ENCODE measurements around the gene PXDN. TPM values are rescaled to one million over a fixed set of nuclear protein-coding genes. Genes with fewer than 3 reads are reported as not detected.
"Not testable (repeated sequence)": the region's sequence is repeated elsewhere in the genome, so short reads cannot be mapped to it uniquely, and the experiment has no call there.

The PXDN gene
- total RNA-seq, 1 donor from 2014 or later = 21.6 TPM

- DNase-seq (ENCODE audit: low spot score in 2 of 2) = no peak
- no peak for FAIRE-seq
Measured at GRCh38 chr2:1639086-1639858, 105.0 kb downstream of the PXDN start.

- no peak for FAIRE-seq
- DNase-seq (ENCODE audit: low spot score in 2 of 2) = no peak
Measured at GRCh38 chr2:1638281-1638860, 105.9 kb downstream of the PXDN start.

GRCh38 chr2:1636791-1637415, 107.4 kb downstream of the PXDN start:
- FAIRE-seq (no peak), DNase-seq (ENCODE audit: low spot score in 2 of 2) (no peak)

GRCh38 chr2:1635823-1636222, 108.5 kb downstream of the PXDN start:
- DNase-seq (ENCODE audit: low spot score in 2 of 2) (no peak), FAIRE-seq (no peak)

- FAIRE-seq = no peak
- DNase-seq (ENCODE audit: low spot score in 2 of 2) = no peak
Measured at GRCh38 chr2:1634681-1635341, 109.5 kb downstream of the PXDN start.

GRCh38 chr2:1633936-1634587, 110.3 kb downstream of the PXDN start:
- FAIRE-seq (no peak), DNase-seq (ENCODE audit: low spot score in 2 of 2) (no peak)

- DNase-seq (ENCODE audit: low spot score in 2 of 2) (no peak), FAIRE-seq (no peak)
Measured at GRCh38 chr2:1633092-1633671, 111.1 kb downstream of the PXDN start.

GRCh38 chr2:1632510-1632909, 111.8 kb downstream of the PXDN start:
- DNase-seq (ENCODE audit: low spot score in 2 of 2) (no peak), FAIRE-seq (no peak)

GRCh38 chr2:1632002-1632348, 112.3 kb downstream of the PXDN start:
- DNase-seq (ENCODE audit: low spot score in 2 of 2) (no peak), FAIRE-seq (no peak)

GRCh38 chr2:1631292-1632001, 112.9 kb downstream of the PXDN start:
- FAIRE-seq = no peak
- DNase-seq (ENCODE audit: low spot score in 2 of 2) = no peak

GRCh38 chr2:1628893-1629292, 115.4 kb downstream of the PXDN start:
- DNase-seq (ENCODE audit: low spot score in 2 of 2) (no peak), FAIRE-seq (no peak)

GRCh38 chr2:1627628-1628381, 116.5 kb downstream of the PXDN start:
- FAIRE-seq = no peak
- DNase-seq (ENCODE audit: low spot score in 2 of 2) = no peak

- FAIRE-seq (no peak), DNase-seq (ENCODE audit: low spot score in 2 of 2) (no peak)
Measured at GRCh38 chr2:1626271-1626681, 118.0 kb downstream of the PXDN start.

GRCh38 chr2:1625281-1626001, 118.9 kb downstream of the PXDN start:
- FAIRE-seq = no peak

GRCh38 chr2:1623906-1624445, 120.3 kb downstream of the PXDN start:
- no peak for FAIRE-seq

More at GRCh38 chr2:1625281-1626001, 118.9 kb downstream of the PXDN start:
- no peak for DNase-seq (ENCODE audit: low spot score in 2 of 2)

GRCh38 chr2:1622521-1623200, 121.7 kb downstream of the PXDN start:
- FAIRE-seq = no peak
- DNase-seq (ENCODE audit: low spot score in 2 of 2) = no peak

More at GRCh38 chr2:1623906-1624445, 120.3 kb downstream of the PXDN start:
- no peak for DNase-seq (ENCODE audit: low spot score in 2 of 2)

GRCh38 chr2:1621976-1622375, 122.3 kb downstream of the PXDN start:
- FAIRE-seq; DNase-seq (ENCODE audit: low spot score in 2 of 2): not testable (repeated sequence)
